ENCODE results near the gene CXCL1. TPM values are rescaled to one million over a fixed set of nuclear protein-coding genes. Genes with fewer than 3 reads are reported as not detected.

Gene CXCL1
- total RNA-seq (not detected), total RNA-seq (0 to 0.28 (median 0) reads per million in 29 experiments)
- not detected for total RNA-seq (2013)

GRCh38 chr4:73869130-73870055 lies at the start of gene CXCL1:
Gene CXCL1 (plus strand): TSS chr4:73869393. CDS start chr4:73869471, 78 bp downstream.
- no peak within 1 kb of the TSS for H3K4me3 Mint-ChIP-seq
- H3K9me3 Mint-ChIP-seq = no peaks in the 10 kb centered on the region
- DNase-seq (no peak), ATAC-seq (replicated peaks in 1 of 4) (no peak)
- peaks cover 0 to 4% of the 10 kb centered on the region in 2 experiments for H3K4me1 ChIP-seq (ENCODE audit: control insufficient read depth in 1 of 2, extremely low read depth in 1 of 2, insufficient read depth in 2 of 2, low read length in 2 of 2)
- WGBS (ENCODE audit: insufficient coverage) = 9% methylated on average over 55 of the region's 61 CpGs
- no peaks in the 10 kb centered on the region for H3K36me3 ChIP-seq (ENCODE audit: control insufficient read depth in 2 of 2, extremely low read depth in 1 of 2, insufficient read depth in 1 of 2, low read length in 1 of 2)
- H3K27me3 ChIP-seq (replicated peaks in 1 of 2; ENCODE audit: control insufficient read depth in 2 of 2, extremely low read depth in 1 of 2, insufficient read depth in 2 of 2, low read length in 1 of 2) = peaks cover 0 to 14% of the 10 kb centered on the region in 2 experiments
- ChIA-PET CTCF (no interaction called here), POLR2A (no interaction called here)
- H3K9me3 ChIP-seq = no peaks in the 10 kb centered on the region
- no peaks in the 10 kb centered on the region for H3K36me3 Mint-ChIP-seq
- H3K27me3 Mint-ChIP-seq = peaks cover 18 to 20% of the 10 kb centered on the region in 2 donors
- H3K4me1 Mint-ChIP-seq = peaks cover 0 to 6% (median 4%) of the 10 kb centered on the region in 3 donors
- H3K27ac Mint-ChIP-seq = no peak within 1 kb of the TSS
- H3K27ac ChIP-seq (ENCODE audit: low read length) = no peak within 1 kb of the TSS
- peak within 1 kb of the TSS in 1 of 2 donors; percentile 30 for H3K4me3 ChIP-seq (ENCODE audit: control insufficient read depth in 1 of 2, extremely low read depth in 1 of 2, low read length in 1 of 2)

- H3K36me3 ChIP-seq (ENCODE audit: control insufficient read depth in 2 of 2, extremely low read depth in 1 of 2, insufficient read depth in 1 of 2, low read length in 1 of 2) = no peaks in the 10 kb centered on the region
- DNase-seq (no peak), ATAC-seq (replicated peaks in 1 of 4) (no peak)
- H3K4me3 Mint-ChIP-seq = no peak overlapping the region
- H3K4me3 ChIP-seq (ENCODE audit: control insufficient read depth in 1 of 2, extremely low read depth in 1 of 2, low read length in 1 of 2) = no peak overlapping the region
- ChIA-PET CTCF (no interaction called here), POLR2A (no interaction called here)
- H3K9me3 ChIP-seq = no peaks in the 10 kb centered on the region
- no peaks in the 10 kb centered on the region for H3K4me1 ChIP-seq (ENCODE audit: control insufficient read depth in 1 of 2, extremely low read depth in 1 of 2, insufficient read depth in 2 of 2, low read length in 2 of 2)
- no peaks in the 10 kb centered on the region for H3K36me3 Mint-ChIP-seq
- H3K27me3 Mint-ChIP-seq = no peaks in the 10 kb centered on the region
- H3K27ac Mint-ChIP-seq = no peak overlapping the region
- peaks cover 0 to 6% (median 0%) of the 10 kb centered on the region in 3 donors for H3K9me3 Mint-ChIP-seq
- no peaks in the 10 kb centered on the region for H3K27me3 ChIP-seq (replicated peaks in 1 of 2; ENCODE audit: control insufficient read depth in 2 of 2, extremely low read depth in 1 of 2, insufficient read depth in 2 of 2, low read length in 1 of 2)
- WGBS (ENCODE audit: insufficient coverage) = no CpG with 5 or more reads among the region's 4 CpGs
- no peaks in the 10 kb centered on the region for H3K4me1 Mint-ChIP-seq
- H3K27ac ChIP-seq (ENCODE audit: low read length) = no peak overlapping the region
Measured at GRCh38 chr4:73821325-73821724, 47.9 kb upstream of the CXCL1 start.

- no peaks in the 10 kb centered on the region for H3K27me3 Mint-ChIP-seq
- H3K27ac Mint-ChIP-seq = no peak overlapping the region
- no peaks in the 10 kb centered on the region for H3K36me3 Mint-ChIP-seq
- POLR2A ChIA-PET = no interaction called here
- no peaks in the 10 kb centered on the region for H3K4me1 Mint-ChIP-seq
- no peak overlapping the region for H3K4me3 ChIP-seq (ENCODE audit: control insufficient read depth in 1 of 2, extremely low read depth in 1 of 2, low read length in 1 of 2)
- no peak overlapping the region for H3K27ac ChIP-seq (ENCODE audit: low read length)
- CTCF ChIA-PET = no interaction called here
- no peaks in the 10 kb centered on the region for H3K9me3 ChIP-seq
- H3K36me3 ChIP-seq (ENCODE audit: control insufficient read depth in 2 of 2, extremely low read depth in 1 of 2, insufficient read depth in 1 of 2, low read length in 1 of 2) = no peaks in the 10 kb centered on the region
- H3K4me3 Mint-ChIP-seq = no peak overlapping the region
- H3K4me1 ChIP-seq (ENCODE audit: control insufficient read depth in 1 of 2, extremely low read depth in 1 of 2, insufficient read depth in 2 of 2, low read length in 2 of 2) = no peaks in the 10 kb centered on the region
- no peaks in the 10 kb centered on the region for H3K27me3 ChIP-seq (replicated peaks in 1 of 2; ENCODE audit: control insufficient read depth in 2 of 2, extremely low read depth in 1 of 2, insufficient read depth in 2 of 2, low read length in 1 of 2)
- ATAC-seq (replicated peaks in 1 of 4) = no peak
- DNase-seq = no peak
- WGBS (ENCODE audit: insufficient coverage) = 80% methylated on average over 2 of the region's 3 CpGs
- H3K9me3 Mint-ChIP-seq = peaks cover 0 to 6% (median 0%) of the 10 kb centered on the region in 3 donors
Measured at GRCh38 chr4:73822389-73822788, 46.8 kb upstream of the CXCL1 start.

GRCh38 chr4:73822812-73823504 lies 46.2 kb upstream of the CXCL1 start:
- H3K9me3 ChIP-seq = no peaks in the 10 kb centered on the region
- no peak overlapping the region for H3K27ac Mint-ChIP-seq
- H3K27me3 ChIP-seq (replicated peaks in 1 of 2; ENCODE audit: control insufficient read depth in 2 of 2, extremely low read depth in 1 of 2, insufficient read depth in 2 of 2, low read length in 1 of 2) = no peaks in the 10 kb centered on the region
- POLR2A ChIA-PET = no interaction called here
- H3K27me3 Mint-ChIP-seq = no peaks in the 10 kb centered on the region
- no peak overlapping the region for H3K27ac ChIP-seq (ENCODE audit: low read length)
- no peak overlapping the region for H3K4me3 ChIP-seq (ENCODE audit: control insufficient read depth in 1 of 2, extremely low read depth in 1 of 2, low read length in 1 of 2)
- no peaks in the 10 kb centered on the region for H3K4me1 Mint-ChIP-seq
- peaks cover 3 to 5% (median 3%) of the 10 kb centered on the region in 3 donors for H3K9me3 Mint-ChIP-seq
- H3K36me3 Mint-ChIP-seq = no peaks in the 10 kb centered on the region
- no peaks in the 10 kb centered on the region for H3K36me3 ChIP-seq (ENCODE audit: control insufficient read depth in 2 of 2, extremely low read depth in 1 of 2, insufficient read depth in 1 of 2, low read length in 1 of 2)
- no peak overlapping the region for H3K4me3 Mint-ChIP-seq
- CTCF ChIA-PET = no interaction called here
- DNase-seq (no peak), ATAC-seq (replicated peaks in 1 of 4) (no peak)
- H3K4me1 ChIP-seq (ENCODE audit: control insufficient read depth in 1 of 2, extremely low read depth in 1 of 2, insufficient read depth in 2 of 2, low read length in 2 of 2) = no peaks in the 10 kb centered on the region

- H3K27me3 Mint-ChIP-seq = no peaks in the 10 kb centered on the region
- ChIA-PET POLR2A (no interaction called here), CTCF (interaction anchor here (0.6 to 1.0 kb wide), 2 partner anchors 246 to 505 kb away, joined by 3 to 5 read pairs; no protein-coding TSS in a partner anchor)
- Histone ChIP-seq H3K36me3 (ENCODE audit: control insufficient read depth in 2 of 2, extremely low read depth in 1 of 2, insufficient read depth in 1 of 2, low read length in 1 of 2) (no peaks in the 10 kb centered on the region), H3K27ac (ENCODE audit: low read length) (no peak overlapping the region), H3K9me3 (no peaks in the 10 kb centered on the region), H3K4me3 (ENCODE audit: control insufficient read depth in 1 of 2, extremely low read depth in 1 of 2, low read length in 1 of 2) (no peak overlapping the region), H3K27me3 (replicated peaks in 1 of 2; ENCODE audit: control insufficient read depth in 2 of 2, extremely low read depth in 1 of 2, insufficient read depth in 2 of 2, low read length in 1 of 2) (no peaks in the 10 kb centered on the region), H3K4me1 (ENCODE audit: control insufficient read depth in 1 of 2, extremely low read depth in 1 of 2, insufficient read depth in 2 of 2, low read length in 2 of 2) (no peaks in the 10 kb centered on the region)
- DNase-seq (no peak), ATAC-seq (replicated peaks in 1 of 4) (no peak)
- peaks cover 3 to 5% (median 3%) of the 10 kb centered on the region in 3 donors for H3K9me3 Mint-ChIP-seq
- H3K4me1 Mint-ChIP-seq = no peaks in the 10 kb centered on the region
- H3K36me3 Mint-ChIP-seq = no peaks in the 10 kb centered on the region
- H3K27ac Mint-ChIP-seq = no peak overlapping the region
- H3K4me3 Mint-ChIP-seq = no peak overlapping the region
Measured at GRCh38 chr4:73823760-73824159, 45.4 kb upstream of the CXCL1 start.

- Histone ChIP-seq H3K9me3 (no peaks in the 10 kb centered on the region), H3K4me3 (ENCODE audit: control insufficient read depth in 1 of 2, extremely low read depth in 1 of 2, low read length in 1 of 2) (no peak overlapping the region), H3K27me3 (replicated peaks in 1 of 2; ENCODE audit: control insufficient read depth in 2 of 2, extremely low read depth in 1 of 2, insufficient read depth in 2 of 2, low read length in 1 of 2) (no peaks in the 10 kb centered on the region), H3K4me1 (ENCODE audit: control insufficient read depth in 1 of 2, extremely low read depth in 1 of 2, insufficient read depth in 2 of 2, low read length in 2 of 2) (no peaks in the 10 kb centered on the region), H3K36me3 (ENCODE audit: control insufficient read depth in 2 of 2, extremely low read depth in 1 of 2, insufficient read depth in 1 of 2, low read length in 1 of 2) (no peaks in the 10 kb centered on the region), H3K27ac (ENCODE audit: low read length) (no peak overlapping the region)
- CTCF ChIA-PET = no interaction called here
- no peak for ATAC-seq (replicated peaks in 1 of 4)
- H3K36me3 Mint-ChIP-seq = no peaks in the 10 kb centered on the region
- POLR2A ChIA-PET = no interaction called here
- peaks cover 3 to 5% (median 3%) of the 10 kb centered on the region in 3 donors for H3K9me3 Mint-ChIP-seq
- 33% methylated on average over 1 of the region's 3 CpGs for WGBS (ENCODE audit: insufficient coverage)
- DNase-seq = no peak
- no peak overlapping the region for H3K27ac Mint-ChIP-seq
- no peaks in the 10 kb centered on the region for H3K4me1 Mint-ChIP-seq
- H3K4me3 Mint-ChIP-seq = no peak overlapping the region
- no peaks in the 10 kb centered on the region for H3K27me3 Mint-ChIP-seq
Measured at GRCh38 chr4:73828956-73829355, 40.2 kb upstream of the CXCL1 start.
